OCI-LY3 (cell line): Measurements from ENCODE around the gene WDR26.

ENCODE experiments used
- EZH2phosphoT487 ChIP-seq: fragments of 200-600 bp; shearing (Covaris generic); IDR thresholded peaks from 2 replicates; pipeline ENCODE4 v1.6.1; 2018; ENCODE audit warnings: antibody characterized with exemption, mixed run types, low read depth
- TF ChIP-seq, protein P1 (sequence below): fragments of 200-600, 300-600 bp; sonication (generic); IDR thresholded peaks from 2 replicates; pipeline ENCODE4 v1.5.1; 2014; ENCODE audit warnings: antibody characterized with exemption, low read length, low read depth

DNA sequence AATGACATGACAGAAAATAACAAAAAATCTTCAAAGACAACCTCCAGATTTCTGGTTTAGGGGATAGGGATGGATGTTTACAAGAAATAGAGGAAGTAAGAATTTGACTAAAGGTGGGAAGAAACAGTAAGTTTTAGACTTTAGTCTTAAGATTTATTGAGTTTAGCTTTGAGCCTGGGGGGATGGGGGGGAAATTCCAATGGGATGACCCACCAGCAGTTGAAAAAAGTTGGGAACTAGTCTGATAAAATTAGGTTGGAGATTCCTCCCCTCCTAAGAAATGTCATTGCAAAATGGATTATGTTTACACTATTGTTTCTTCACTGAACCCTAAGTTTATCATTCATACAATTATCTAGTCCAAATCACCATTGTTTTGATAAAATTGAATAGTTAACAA is 28.4 kb downstream of the WDR26 start:
- TF ChIP-seq, protein P1, sequence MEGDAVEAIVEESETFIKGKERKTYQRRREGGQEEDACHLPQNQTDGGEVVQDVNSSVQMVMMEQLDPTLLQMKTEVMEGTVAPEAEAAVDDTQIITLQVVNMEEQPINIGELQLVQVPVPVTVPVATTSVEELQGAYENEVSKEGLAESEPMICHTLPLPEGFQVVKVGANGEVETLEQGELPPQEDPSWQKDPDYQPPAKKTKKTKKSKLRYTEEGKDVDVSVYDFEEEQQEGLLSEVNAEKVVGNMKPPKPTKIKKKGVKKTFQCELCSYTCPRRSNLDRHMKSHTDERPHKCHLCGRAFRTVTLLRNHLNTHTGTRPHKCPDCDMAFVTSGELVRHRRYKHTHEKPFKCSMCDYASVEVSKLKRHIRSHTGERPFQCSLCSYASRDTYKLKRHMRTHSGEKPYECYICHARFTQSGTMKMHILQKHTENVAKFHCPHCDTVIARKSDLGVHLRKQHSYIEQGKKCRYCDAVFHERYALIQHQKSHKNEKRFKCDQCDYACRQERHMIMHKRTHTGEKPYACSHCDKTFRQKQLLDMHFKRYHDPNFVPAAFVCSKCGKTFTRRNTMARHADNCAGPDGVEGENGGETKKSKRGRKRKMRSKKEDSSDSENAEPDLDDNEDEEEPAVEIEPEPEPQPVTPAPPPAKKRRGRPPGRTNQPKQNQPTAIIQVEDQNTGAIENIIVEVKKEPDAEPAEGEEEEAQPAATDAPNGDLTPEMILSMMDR, result no peak
- TF ChIP-seq EZH2phosphoT487, result no peak
